ENCODE measurements around the gene MINDY4.

The MINDY4 gene

DNA sequence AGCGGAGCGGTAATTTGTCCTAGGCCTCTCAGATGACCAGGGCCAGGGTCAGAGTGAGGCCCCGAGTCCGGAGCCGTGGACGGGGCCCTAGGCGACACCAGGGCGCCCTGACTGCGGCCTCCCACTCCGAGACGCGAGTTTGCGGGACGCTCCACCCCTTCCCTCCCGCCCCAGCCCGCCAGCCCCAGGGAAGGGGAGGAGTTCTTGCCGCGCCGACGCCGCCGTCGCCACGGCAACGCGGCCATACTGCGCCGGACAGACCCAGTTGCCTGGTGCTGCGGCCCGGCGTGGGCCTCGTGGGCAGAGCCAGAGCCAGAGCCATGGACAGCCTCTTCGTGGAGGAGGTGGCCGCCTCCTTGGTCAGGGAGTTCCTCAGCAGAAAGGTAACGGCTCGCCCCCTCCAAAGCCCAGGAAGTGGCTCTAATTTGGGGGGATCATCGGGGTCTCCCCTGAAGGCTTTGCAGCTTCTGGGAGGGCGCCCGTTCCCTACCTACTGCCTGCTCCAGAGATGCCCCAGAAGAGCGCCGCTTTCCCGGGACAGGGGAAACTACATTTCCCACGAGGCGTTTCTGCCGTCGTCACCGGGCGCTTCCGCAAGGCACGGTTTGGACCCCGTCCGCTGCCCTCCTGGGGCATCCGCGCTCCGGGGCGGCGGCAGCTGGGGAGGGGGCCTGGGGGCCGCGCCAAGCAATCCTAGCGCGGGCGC is at the start of gene MINDY4:
Gene MINDY4, plus strand, starts transcription at position 244 of the 706 bp plus-strand sequence. Its CDS starts 77 bp downstream, at position 321.
- DNase-seq, result peak; percentile 18

DNA sequence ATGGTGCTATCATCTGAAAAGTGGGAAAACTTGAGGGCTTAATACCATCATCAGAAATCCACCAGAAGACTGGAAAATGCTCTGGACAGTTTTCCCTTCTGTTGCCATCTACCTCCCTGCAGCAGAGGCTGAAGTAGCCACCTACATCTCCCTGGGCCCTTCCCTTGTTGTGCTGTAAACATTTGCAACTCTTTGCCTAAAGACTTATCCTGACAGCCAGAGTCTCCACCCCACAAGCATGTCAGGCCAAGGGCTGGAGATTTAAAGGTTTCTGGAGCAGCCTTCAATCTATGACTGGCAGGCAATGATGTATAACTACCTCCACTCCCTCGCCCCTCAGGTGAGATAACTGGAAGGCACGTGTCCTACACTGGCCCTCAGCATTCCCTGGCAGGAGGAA is 49.0 kb upstream of the MINDY4 start:
- no peak for DNase-seq

DNA sequence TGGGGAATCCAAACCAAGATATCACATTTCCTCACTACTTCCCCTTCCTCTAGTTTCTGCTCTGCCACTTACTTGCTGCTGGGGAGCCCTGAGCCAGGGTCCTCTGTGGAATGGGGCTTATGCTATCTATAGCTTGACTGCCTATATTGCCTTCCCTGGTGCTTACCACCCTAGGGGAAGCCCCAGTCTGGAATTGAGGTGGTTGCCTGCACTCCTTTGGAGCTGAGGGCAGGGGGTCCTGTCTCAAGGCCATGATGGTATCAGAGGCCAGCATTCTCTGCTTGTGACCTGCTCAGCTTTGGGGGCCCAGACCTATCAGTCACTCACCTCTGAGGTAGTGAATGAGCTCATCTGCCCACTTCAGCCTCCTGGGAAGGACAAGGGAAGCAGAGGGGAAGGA is 48.5 kb upstream of the MINDY4 start:
- no peak for DNase-seq

DNA sequence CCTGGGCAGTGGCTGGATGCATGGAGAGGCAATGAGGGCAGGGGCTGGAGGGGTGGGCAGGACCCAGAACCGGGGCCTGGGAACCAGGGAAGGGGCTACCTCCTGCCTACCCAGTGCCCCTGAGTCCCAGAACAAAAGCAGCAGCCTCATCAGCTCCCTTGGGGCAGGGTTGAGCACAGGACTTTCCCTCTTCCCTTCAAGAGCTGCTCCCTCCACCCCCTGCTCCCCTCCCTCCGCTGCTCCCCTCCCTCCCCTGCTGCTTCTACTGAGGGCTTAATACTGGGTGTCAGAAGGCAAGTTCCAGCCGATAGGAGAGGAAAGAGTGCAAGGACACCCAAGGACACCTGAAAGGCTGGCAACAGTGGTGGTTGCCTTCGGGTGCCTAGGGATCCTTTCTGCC is 47.4 kb upstream of the MINDY4 start:
- no peak for DNase-seq

DNA sequence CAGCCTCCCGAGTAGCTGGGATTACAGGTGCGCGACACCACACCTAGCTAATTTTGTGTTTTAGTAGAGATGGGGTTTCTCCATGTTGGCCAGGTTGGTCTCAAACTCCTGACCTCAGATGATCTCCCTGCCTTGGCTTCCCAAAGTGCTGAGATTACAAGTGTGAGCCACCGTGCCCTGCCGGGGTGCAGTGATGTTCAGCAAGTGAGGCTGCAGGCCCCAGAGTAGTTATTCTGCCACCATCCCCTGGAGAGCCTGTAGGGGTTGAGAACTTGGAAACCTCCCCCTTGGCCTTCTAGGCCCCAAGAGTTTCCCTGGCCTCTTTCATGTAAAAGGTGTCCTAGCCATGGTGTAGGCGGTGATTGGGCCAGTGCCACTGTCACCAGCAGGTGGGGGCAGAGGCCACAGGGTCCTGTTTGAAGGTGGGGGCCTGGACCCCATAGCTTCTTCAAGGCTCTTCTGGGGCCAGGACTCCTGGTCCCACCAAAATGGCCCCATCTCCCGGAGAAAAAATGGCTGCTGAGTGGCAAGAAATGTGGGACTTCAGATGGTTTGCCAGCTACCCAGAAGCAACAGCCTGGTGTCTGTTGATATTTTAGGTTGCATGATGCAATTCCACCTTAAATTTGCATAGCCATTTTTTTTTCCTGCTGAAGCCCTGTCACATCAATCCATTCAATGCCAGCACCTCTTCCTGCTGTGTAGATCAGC is 44.8 kb upstream of the MINDY4 start:
- no peak for DNase-seq

DNA sequence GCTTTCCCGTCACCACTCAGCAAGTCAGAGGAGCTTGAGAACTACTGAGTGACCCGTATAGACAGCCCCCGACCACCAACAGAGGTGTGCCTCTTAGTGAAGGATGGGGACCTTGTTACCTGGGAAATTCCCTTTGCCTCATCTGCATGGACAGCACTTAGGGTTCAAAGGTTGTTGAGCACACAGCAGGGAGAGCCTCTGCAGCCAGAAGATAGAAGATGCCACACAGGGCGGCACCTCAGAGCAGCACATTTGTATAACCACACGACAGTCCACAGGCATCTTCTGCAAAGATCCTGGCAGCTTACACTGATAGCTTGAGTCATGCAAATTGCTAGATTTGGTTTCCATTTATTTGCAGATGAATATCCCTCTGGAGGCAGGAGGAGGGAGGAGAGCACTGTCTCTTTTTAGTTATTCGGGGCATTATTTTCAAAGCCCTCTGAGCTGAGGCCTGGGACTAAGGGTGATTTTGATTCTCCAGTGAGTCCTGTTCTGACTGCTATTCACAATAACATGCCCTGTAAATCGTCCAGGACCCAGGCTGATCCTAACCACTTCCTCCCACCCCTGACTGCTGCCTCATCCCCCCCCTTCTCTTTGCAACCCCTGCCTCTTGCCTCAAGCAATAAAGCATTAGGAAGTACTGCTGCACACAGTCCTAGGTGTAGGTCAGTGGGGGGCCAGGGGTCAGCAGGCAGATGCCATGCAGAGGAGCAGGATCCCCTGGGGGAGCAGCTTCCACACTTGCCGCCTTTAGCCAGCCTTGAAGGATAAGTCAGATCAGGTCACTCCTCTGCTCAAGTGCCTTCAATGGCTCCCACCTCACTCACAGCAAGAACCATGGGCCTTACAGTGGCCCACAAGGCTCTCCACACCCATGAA is 43.9 kb upstream of the MINDY4 start:
- DNase-seq, result no peak

DNA sequence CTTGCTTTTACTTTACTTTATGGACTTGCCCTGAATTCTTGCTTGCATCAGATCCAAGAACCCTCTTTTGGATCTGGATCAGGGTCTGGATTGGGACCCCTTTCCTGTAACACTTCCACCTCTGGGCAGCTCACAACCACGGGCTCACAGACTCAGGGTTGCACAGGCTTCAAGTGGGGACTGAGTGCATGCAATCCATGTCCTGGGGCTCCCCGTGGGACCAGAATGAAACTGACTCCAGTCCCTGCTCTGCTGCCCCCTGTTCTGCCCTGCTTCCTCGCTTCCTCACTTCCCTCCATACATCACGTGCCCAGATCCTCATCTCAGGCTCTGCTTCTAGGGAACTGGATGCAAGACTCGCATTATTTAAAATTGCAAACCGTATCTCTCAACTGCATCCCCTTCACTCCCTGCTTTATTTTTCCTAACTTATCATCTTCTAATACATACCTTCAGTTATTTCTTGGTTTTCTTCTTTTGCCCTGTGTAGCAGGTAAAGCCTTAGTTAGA is 42.6 kb upstream of the MINDY4 start:
- no peak for DNase-seq

DNA sequence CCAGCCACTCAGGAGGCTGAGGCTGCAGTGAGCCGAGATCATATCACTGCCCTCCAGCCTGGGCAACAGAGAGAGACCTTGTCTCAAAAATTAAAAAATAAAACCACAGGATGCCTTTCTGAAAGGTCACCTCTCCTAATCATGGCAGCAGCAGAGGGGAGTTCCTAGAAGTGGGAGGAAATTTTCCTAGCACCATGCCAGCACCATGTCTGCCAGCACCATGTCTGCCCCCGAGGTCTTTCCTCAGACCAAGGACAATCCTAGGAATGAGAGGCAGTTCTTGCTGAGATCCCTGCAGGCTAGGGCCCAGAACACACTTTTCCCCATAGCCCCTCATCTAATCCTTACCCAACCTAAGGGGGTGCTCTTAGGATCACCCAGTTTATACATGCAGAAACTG is 41.6 kb upstream of the MINDY4 start:
- DNase-seq, result no peak

DNA sequence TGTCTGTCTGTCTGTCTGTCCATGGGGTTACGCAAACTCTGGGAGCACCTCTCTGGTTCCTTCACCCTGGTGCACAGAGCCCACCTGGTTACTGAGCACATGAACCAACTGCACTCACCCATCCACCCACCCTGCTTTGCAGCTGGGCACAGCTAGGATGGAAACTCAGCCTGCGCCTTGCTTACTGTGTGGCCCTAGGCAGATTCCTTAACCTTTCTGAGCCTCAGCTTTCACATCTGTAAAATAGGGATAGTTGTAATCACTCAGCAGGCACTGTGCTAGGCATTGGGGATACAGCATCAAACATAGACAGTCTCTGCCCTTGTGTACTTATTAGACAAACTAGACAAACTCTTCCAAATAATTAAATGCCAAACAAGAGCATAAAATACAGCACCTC is 41.1 kb upstream of the MINDY4 start:
- DNase-seq, result no peak

DNA sequence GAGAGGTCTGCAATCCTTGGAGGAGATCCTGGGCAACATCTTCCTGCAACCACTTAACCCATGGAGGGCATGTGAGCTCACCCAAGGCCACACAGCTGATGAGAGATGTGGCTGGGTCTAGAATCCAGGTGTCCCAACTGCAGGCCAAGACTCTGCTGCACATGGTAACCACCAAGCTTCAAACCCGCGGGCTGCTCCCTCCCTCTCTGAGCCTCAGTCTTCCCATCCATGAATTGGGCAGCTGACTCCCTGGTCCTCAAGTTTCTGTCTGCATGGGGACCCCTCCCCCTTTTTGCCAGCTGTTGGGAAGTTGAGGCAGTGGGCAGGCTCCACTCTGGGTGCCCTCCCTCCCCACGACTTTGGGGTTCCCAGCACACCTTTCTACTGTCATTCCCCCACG is 40.2 kb upstream of the MINDY4 start:
- DNase-seq, result no peak

DNA sequence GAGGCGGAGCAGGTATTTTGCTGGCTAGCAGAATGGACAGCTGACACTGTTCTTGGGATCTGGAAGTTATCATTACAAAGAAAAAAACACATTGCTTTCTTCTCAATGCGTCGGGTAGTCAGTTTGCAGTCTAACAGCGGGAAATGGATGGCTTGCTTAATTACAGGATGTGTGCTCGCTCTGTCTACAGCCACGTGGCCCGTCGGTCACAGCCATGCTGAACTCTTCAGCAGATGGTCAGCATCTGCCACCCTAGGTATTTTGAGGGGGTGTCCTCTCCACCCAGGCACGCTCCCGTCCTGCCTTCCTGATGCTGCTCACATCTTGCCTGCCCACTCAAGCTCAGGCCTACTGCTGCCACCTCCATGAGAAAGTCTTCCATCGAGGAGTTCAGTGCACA is 39.6 kb upstream of the MINDY4 start:
- DNase-seq, result no peak

DNA sequence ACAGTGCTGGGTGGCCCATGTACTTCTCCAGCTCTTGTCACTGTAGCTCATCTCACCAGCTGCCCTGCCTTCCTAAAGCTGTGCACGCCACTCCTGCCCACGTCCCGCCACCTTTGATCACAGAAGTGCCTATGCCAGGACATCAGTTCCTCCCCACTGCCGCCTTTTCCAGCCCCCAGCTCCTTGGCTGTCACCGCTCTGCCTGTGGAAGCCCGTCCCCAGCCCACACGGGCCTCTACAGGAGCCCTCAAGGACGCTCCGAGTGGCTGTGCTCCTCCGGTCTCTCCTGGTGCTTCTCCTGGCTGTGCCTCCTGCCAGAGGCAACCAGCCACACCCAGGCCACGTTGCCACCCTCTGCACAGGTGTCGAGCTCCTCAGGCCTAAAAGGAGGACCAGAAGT is 38.6 kb upstream of the MINDY4 start:
- DNase-seq, result no peak

DNA sequence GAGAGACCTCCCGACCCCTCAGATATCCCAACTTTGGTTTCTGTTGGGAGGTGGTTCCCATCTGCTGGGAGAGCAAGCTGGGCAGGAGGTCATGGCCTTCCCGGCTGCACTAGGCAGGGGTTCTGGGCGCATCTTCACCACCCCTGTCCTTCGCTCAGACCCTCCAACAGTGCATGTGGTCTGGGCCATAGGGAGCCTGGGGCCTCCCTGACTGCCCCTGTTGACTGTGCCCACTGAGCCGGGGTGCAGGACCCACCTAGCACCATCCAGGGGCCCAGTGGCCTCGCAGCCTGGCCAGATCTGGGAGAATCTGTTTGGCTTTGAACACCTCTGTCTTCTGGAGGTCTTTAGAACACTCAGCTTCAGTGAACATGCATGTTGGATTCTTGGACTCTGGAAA is 38.0 kb upstream of the MINDY4 start:
- no peak for DNase-seq

DNA sequence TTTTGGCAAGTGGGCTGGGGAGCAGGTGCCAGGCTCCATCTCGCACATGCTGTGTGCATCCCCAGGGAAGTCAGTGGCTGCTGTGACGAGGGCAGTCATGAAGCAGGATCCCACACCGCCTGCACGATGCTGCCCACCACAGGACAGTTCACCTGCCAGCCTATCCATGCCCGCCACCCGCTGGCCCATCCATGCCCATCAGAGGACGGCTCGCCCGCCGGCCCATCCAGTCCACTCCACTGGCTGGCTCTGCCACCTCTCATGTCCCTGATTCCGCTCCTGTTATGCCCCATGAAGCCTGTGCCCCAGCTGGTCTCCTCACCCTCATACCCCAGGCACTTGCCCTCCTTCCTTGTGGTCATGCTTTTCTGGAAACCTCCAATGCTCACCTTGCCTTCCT is 37.5 kb upstream of the MINDY4 start:
- DNase-seq, result no peak

DNA sequence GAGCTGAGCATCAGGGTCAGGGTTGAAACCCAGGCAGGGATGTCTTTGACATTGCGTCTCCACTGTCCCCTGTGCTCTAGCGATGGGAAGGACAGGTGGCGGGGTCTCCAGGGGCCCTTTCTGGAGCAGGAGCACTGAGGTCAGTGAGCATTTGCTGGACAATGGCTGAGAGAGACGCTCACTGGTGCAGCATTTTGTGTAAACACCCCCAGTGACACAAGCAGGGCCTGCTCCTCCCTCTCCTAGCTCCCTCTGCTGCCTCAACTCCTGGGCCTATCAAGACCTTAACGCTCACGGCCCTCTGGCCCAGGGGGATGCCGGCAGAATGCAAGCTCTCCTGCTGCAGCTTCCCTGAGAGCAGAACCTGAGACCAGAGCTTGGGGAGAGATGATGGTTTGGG is 36.7 kb upstream of the MINDY4 start:
- DNase-seq, result no peak

DNA sequence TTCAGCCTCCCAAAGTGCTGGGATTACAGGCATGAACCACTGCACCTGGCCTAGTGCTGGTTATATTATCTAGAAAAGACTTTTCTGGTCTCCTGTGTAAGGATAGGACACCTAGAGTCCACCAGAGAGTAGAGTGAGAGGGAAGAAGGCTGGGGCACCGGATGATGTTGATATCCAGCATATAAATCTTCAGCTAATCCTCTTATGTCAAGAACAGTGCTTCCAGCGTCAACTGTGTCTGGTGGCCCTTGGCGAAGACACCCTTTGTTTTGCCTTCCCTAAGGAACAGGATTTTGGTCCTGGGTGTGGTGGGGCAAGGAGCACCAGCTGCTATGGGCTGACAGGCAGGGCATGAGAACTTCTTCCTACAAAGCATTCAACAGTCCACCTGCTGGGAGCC is 35.6 kb upstream of the MINDY4 start:
- no peak for DNase-seq

DNA sequence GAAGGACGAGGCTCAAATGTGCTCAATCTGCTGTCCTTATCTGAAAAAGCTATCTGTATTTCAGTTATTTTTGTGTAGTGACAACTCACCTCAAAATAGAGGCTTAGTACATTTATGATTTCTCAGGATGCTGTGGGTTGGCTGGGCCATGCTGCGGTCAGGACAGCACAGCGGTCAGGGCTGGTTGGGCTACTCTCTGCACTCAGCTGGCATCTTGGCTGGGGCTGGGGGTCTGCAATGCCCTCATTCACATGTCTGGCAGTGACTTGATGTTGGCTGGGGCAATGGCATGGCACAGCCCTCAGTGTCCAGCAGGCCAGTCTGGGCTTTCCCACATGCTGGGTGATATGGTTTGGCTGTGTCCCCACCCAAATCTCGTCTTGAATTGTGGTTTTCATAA is 34.9 kb upstream of the MINDY4 start:
- no peak for DNase-seq

DNA sequence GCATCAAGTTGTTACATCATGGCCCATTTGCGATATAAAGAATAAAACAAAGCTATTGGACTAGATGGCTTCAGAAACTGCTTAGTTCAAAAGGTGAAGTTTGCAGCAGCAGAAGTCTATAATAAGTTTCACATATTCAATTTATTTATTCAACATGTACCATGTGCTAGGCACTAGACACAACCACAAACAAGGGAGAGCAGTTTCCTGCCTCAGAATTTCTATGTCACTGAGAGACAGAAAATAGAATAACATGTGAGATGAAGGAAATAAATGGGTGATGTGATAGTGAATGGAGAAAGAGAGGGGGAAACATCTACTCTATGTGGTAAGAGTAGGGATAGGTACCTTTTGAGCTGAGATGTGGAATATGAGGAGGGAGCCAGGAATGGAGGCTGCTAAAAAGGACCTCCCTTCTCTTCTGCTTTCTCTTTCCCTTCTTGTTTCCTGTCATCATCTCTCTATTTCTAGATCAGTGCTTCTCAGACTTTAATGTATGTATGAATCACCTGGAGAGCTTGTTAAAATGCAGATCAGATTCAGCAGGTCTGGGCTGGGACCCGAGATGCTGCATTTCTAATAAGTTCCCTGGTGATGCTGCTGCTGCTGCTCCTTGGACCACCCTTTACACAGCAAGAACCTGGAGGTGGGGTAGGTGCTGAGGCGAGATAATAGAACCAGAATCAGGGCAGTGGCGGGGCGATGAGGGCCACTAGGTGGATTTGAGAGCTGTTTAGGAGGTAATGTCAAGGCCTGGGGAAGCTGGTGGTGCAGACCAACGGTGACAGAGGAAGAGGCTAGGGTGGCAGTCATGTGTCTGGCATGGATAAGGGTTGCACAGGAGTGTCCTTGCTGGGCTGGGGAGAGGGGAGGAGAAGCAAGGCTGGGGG is 32.9 kb upstream of the MINDY4 start:
- no peak for DNase-seq

DNA sequence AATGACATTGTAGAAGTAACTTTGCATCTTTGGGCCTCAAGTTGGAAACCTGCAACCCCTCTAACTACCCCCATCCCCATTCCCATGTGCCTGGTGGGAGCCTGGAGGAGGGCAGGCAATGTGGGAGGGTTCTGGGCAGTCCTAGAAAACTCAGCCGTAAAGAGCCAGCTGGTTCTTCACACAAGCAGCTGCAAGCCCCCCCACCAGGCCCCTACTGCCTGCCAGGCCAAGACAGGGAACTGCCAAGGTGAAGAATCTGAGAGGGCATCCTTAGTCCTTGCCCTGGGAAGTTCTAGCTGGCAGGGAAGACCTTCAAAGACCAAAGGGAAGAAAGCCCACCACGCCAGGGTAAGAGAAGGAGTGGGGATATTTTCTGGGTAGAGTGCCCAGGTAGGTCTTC is 31.5 kb upstream of the MINDY4 start:
- DNase-seq, result no peak

DNA sequence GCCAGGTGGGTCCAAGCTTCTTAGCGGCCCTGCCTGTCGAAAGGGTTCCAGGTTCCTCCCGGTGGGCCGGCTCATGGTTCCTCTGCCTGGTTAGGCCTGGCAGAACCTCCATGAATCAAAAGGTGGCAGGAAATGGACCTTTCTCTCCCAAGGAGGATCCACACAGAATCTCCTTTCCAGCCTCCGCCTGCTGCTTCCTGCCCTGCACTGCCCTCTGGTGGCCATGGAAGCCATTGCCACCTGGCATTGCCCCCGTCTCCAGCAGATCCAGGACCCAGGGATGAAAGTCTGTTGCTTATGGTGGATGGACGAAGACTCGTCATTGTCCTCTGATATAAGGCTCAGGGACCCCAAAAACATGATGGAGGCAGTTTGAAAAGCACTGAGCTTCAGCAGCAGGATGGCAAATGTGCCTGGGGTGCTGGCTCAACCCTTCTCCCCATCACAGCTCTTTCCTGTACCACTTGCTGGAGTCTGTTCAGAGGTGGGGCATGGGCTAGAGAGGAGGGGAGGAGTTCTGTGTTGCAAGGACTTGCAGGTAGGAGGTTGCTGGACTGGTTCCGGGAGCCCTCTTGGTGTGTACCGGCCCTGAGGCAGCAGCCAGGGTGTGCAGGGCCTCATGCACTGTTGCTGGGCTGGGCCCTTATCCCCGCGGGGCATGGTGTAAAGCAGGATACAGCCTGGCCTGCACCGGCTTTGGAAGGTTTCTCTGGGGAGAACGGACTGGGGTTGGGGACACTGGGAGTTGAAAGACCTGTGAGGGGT is 30.6 kb upstream of the MINDY4 start:
- DNase-seq, result peak; percentile 36

DNA sequence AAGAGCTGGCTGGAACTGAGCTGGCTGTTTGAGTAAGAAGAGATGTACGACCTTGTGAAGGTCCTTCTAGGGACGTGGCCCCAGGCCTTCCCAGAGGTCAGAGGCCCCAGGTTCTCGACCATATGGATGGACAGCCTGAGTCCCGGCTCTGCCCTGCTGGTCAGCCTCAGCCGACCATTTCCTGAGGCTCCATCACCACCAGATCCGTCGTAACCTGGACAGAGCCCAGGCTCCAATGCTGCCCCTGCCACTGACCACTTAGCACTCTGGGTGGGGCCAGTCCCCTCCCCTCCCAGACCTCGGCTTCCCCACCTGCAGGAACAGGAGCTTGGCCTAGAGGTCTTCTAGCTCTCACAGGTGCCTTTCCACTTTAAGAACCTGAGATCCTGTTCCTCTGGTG is 29.9 kb upstream of the MINDY4 start:
- no peak for DNase-seq

All from amniotic stem cell (primary cell).